BJ (cell line): Measurements from ENCODE around the gene SLC39A2. TPM values are rescaled to one million over a fixed set of nuclear protein-coding genes. Genes with fewer than 3 reads are reported as not detected.

Source experiments
- CTCF ChIA-PET: fragments of 350-600 bp; formaldehyde crosslinking; extraction: SDS; loops from one replicate; lab custom pipeline; 2021; ENCODE audit warnings: antibody characterized with exemption, inconsistent platforms; lab: Yijun Ruan, JAX
- POLR2A ChIA-PET: fragments of 300-600 bp; sonication (Branson Sonifier 250); formaldehyde crosslinking; extraction: SDS; loops from one replicate; lab custom pipeline; 2021; ENCODE audit warnings: antibody characterized with exemption; lab: Charles Lee
- DNase-seq: peaks from one replicate; pipeline ENCODE4 v3.0.0-alpha.2; 2011; ENCODE audit warnings: low read depth
- H3K27me3 ChIP-seq: 2 replicates; pipeline ENCODE4 v1.6.0; 2011; ENCODE audit warnings: low read length; ENCODE audit not compliant: control insufficient read depth, insufficient read depth
- H3K36me3 ChIP-seq: 2 replicates; pipeline ENCODE4 v1.5.1; 2011; ENCODE audit warnings: low read length; ENCODE audit not compliant: control insufficient read depth, insufficient read depth
- H3K4me3 ChIP-seq: 2 replicates; pipeline ENCODE4 v1.5.1; 2011; ENCODE audit warnings: low read depth, mild to moderate bottlenecking, control low read depth, low read length
- polyA plus RNA-seq: library from polyadenylated mRNA; depleted of rRNA; stranded (reverse); fragments of >200 nt; gene quantifications from 2 replicates; pipeline ENCODE4 v1.2.3, GENCODE V29; 2011
- TF ChIP-seq, protein P1 (sequence below): IDR thresholded peaks from 2 replicates; pipeline ENCODE4 v1.5.1; 2011; ENCODE audit warnings: low read depth, mild to moderate bottlenecking, control low read depth, inconsistent platforms, low read length, moderate library complexity; ENCODE audit not compliant: insufficient read depth

Gene SLC39A2
- polyA plus RNA-seq, 1 experiment: not detected

- H3K36me3 ChIP-seq: no peaks in the 10 kb centered on the region
- TF ChIP-seq, protein P1, sequence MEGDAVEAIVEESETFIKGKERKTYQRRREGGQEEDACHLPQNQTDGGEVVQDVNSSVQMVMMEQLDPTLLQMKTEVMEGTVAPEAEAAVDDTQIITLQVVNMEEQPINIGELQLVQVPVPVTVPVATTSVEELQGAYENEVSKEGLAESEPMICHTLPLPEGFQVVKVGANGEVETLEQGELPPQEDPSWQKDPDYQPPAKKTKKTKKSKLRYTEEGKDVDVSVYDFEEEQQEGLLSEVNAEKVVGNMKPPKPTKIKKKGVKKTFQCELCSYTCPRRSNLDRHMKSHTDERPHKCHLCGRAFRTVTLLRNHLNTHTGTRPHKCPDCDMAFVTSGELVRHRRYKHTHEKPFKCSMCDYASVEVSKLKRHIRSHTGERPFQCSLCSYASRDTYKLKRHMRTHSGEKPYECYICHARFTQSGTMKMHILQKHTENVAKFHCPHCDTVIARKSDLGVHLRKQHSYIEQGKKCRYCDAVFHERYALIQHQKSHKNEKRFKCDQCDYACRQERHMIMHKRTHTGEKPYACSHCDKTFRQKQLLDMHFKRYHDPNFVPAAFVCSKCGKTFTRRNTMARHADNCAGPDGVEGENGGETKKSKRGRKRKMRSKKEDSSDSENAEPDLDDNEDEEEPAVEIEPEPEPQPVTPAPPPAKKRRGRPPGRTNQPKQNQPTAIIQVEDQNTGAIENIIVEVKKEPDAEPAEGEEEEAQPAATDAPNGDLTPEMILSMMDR: no peak
- DNase-seq: no peak
- H3K27me3 ChIP-seq: peaks cover 4% of the 10 kb centered on the region; the same call in 1 of the 2 replicates
- CTCF ChIA-PET: interaction anchor here (0.5 to 5.6 kb wide), 45 partner anchors 8 to 363 kb away, joined by 3 to 53 read pairs (median 6); partner anchors contain the start of genes ARHGEF40, RNASE2 and SLC39A2
- POLR2A ChIA-PET: no interaction called here
- peak overlapping the region; percentile 44 for H3K4me3 ChIP-seq
These were observed 28.5 kb upstream of the SLC39A2 start for GRCh38 chr14:20970647-20970982.

GRCh38 chr14:20970983-20971704, 27.9 kb upstream of the SLC39A2 start:
- no peaks in the 10 kb centered on the region for H3K36me3 ChIP-seq
- peak overlapping the region; percentile 44 for H3K4me3 ChIP-seq
- TF ChIP-seq, protein P1: peak; percentile 100
- H3K27me3 ChIP-seq: peaks cover 2% of the 10 kb centered on the region; the same call in 1 of the 2 replicates
- no peak for DNase-seq
- ChIA-PET CTCF (interaction anchor here (0.5 to 5.6 kb wide), 55 partner anchors 8 to 364 kb away, joined by 3 to 53 read pairs (median 5); partner anchors contain the start of genes ARHGEF40, RNASE2 and SLC39A2), POLR2A (interaction anchor here (0.6 kb wide), 1 partner anchor 10 kb away, joined by 4 read pairs; no protein-coding TSS in a partner anchor)

DNA sequence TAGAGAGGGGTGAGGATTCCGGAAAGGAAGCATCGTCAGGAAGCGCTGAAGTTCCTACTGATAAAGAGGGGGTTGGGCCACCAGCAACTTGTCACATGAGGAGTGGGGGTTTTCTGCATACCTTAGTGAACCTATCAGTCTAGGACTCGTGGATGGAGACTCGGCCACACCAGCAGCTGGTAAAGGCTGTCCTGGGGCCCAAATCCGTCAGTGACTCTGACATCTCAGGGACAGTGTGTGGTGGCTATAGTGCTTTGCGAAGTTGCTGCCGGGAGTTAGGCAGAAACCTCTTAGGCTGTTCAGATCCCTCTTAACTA, 27.4 kb upstream of the SLC39A2 start:
- Histone ChIP-seq H3K36me3 (no peaks in the 10 kb centered on the region), H3K27me3 (peaks cover 2% of the 10 kb centered on the region; the same call in 1 of the 2 replicates), H3K4me3 (no peak overlapping the region; the same call in 1 of the 2 replicates)
- TF ChIP-seq, protein P1: no peak
- no peak for DNase-seq
- CTCF ChIA-PET: interaction anchor here (0.6 to 5.6 kb wide), 40 partner anchors 8 to 350 kb away, joined by 3 to 53 read pairs (median 6); partner anchors contain the start of genes ARHGEF40, RNASE2 and SLC39A2
- POLR2A ChIA-PET: interaction anchor here (0.6 kb wide), 1 partner anchor 10 kb away, joined by 4 read pairs; no protein-coding TSS in a partner anchor

GRCh38 chr14:20973501-20973900, 25.6 kb upstream of the SLC39A2 start:
- TF ChIP-seq, protein P1: no peak
- DNase-seq: no peak
- POLR2A ChIA-PET: no interaction called here
- Histone ChIP-seq H3K4me3 (no peak overlapping the region), H3K27me3 (no peaks in the 10 kb centered on the region), H3K36me3 (no peaks in the 10 kb centered on the region)
- CTCF ChIA-PET: interaction anchor here (0.7 to 5.6 kb wide), 9 partner anchors 9 to 131 kb away, joined by 3 to 53 read pairs (median 7); no protein-coding TSS in a partner anchor

- Histone ChIP-seq H3K36me3 (no peaks in the 10 kb centered on the region), H3K4me3 (no peak overlapping the region), H3K27me3 (no peaks in the 10 kb centered on the region)
- TF ChIP-seq, protein P1: no peak
- ChIA-PET CTCF (interaction anchor here (0.9 kb wide), 1 partner anchor 39 kb away, joined by 5 read pairs; no protein-coding TSS in a partner anchor), POLR2A (no interaction called here)
- DNase-seq: no peak
These were observed 22.8 kb upstream of the SLC39A2 start for GRCh38 chr14:20976291-20976690.
